Endothelial cell of hepatic sinusoid (primary cell): ENCODE measurements around the gene SYF2.
"Not testable (repeated sequence)": the region's sequence is repeated elsewhere in the genome, so short reads cannot be mapped to it uniquely, and the experiment has no call there.

Experiments
- in situ Hi-C: cut with HindIII; loops from 2 replicates; pipeline ENCODE4 v1.10.0; 2017; ENCODE audit warnings: low sequenced_read_pairs

SYF2 gene

GRCh38 chr1:25208561-25209222 is 23.6 kb downstream of the SYF2 start:
- in situ Hi-C loops = loop anchor here (25.0 kb wide), 2 partner anchors 271 to 546 kb away; partner anchors contain the start of gene RUNX3

GRCh38 chr1:25208092-25208491 is 24.2 kb downstream of the SYF2 start:
- in situ Hi-C loops = loop anchor here (25.0 kb wide), 2 partner anchors 271 to 546 kb away; partner anchors contain the start of gene RUNX3

- in situ Hi-C loops = loop anchor here (25.0 kb wide), 2 partner anchors 269 to 544 kb away; partner anchors contain the start of gene RUNX3
Measured at GRCh38 chr1:25206201-25206600, 26.1 kb downstream of the SYF2 start.

GRCh38 chr1:25205786-25206185 is 26.5 kb downstream of the SYF2 start:
- in situ Hi-C loops = loop anchor here (25.0 kb wide), 2 partner anchors 268 to 543 kb away; partner anchors contain the start of gene RUNX3

- in situ Hi-C loops = loop anchor here (25.0 kb wide), 2 partner anchors 268 to 543 kb away; partner anchors contain the start of gene RUNX3
Measured at GRCh38 chr1:25204797-25205480, 27.4 kb downstream of the SYF2 start.

GRCh38 chr1:25201006-25201405 is 31.3 kb downstream of the SYF2 start:
- in situ Hi-C loops = loop anchor here (25.0 kb wide), 2 partner anchors 264 to 539 kb away; partner anchors contain the start of gene RUNX3

GRCh38 chr1:25199819-25200620 is 32.3 kb downstream of the SYF2 start:
- in situ Hi-C loops = loop anchor here (25.0 kb wide), 2 partner anchors 263 to 538 kb away; partner anchors contain the start of gene RUNX3

- in situ Hi-C loops = no loop called here
Measured at GRCh38 chr1:25198663-25199252, 33.5 kb downstream of the SYF2 start.

- in situ Hi-C loops = no loop called here
Measured at GRCh38 chr1:25197982-25198662, 34.2 kb downstream of the SYF2 start.

- in situ Hi-C loops = no loop called here
Measured at GRCh38 chr1:25197235-25197975, 34.9 kb downstream of the SYF2 start.

GRCh38 chr1:25196830-25197229 is 35.5 kb downstream of the SYF2 start:
- in situ Hi-C loops = no loop called here

- in situ Hi-C loops = no loop called here
Measured at GRCh38 chr1:25195835-25196234, 36.5 kb downstream of the SYF2 start.

- in situ Hi-C loops = no loop called here
Measured at GRCh38 chr1:25194572-25195020, 37.7 kb downstream of the SYF2 start.

GRCh38 chr1:25194054-25194453 is 38.2 kb downstream of the SYF2 start:
- in situ Hi-C loops = no loop called here

GRCh38 chr1:25193229-25193628 is 39.1 kb downstream of the SYF2 start:
- in situ Hi-C loops = no loop called here

GRCh38 chr1:25192154-25192553 is 40.1 kb downstream of the SYF2 start:
- in situ Hi-C loops = no loop called here

GRCh38 chr1:25190260-25190659 is 42.0 kb downstream of the SYF2 start:
- in situ Hi-C loops = no loop called here

- in situ Hi-C loops = not testable (repeated sequence)
Measured at GRCh38 chr1:25187904-25188303, 44.4 kb downstream of the SYF2 start.

GRCh38 chr1:25187077-25187476 is 45.2 kb downstream of the SYF2 start:
- in situ Hi-C loops = no loop called here
